H9 (cell line): ENCODE data around the gene PRDM11. TPM values are rescaled to one million over a fixed set of nuclear protein-coding genes. Genes with fewer than 3 reads are reported as not detected.

Experiments
- DNase-seq: peaks from one replicate; pipeline ENCODE4 v3.0.0-alpha.2; 2017
- H2AFZ ChIP-seq: one replicate; pipeline ENCODE4 v1.6.1; 2013; ENCODE audit warnings: mild to moderate bottlenecking, low read length, control low read depth, moderate library complexity
- H2AK5ac ChIP-seq: 2 replicates; pipeline ENCODE4 v1.6.1; 2013; ENCODE audit warnings: low read length, control low read depth, mixed read lengths; ENCODE audit not compliant: insufficient read length
- H2BK120ac ChIP-seq: one replicate; pipeline ENCODE4 v1.6.1; 2013; ENCODE audit warnings: low read depth, mild to moderate bottlenecking, low read length, control low read depth, inconsistent platforms; ENCODE audit not compliant: poor library complexity, severe bottlenecking
- H2BK12ac ChIP-seq: 2 replicates; pipeline ENCODE4 v1.6.1; 2013; ENCODE audit warnings: low read length, control low read depth, mixed read lengths, low read depth; ENCODE audit not compliant: insufficient read length
- H2BK15ac ChIP-seq: 2 replicates; pipeline ENCODE4 v1.6.1; 2013; ENCODE audit warnings: low read depth, low read length, control low read depth
- H2BK20ac ChIP-seq: one replicate; pipeline ENCODE4 v1.6.1; 2013; ENCODE audit warnings: low read depth, mild to moderate bottlenecking, low read length, control low read depth, inconsistent platforms; ENCODE audit not compliant: poor library complexity, severe bottlenecking
- H2BK5ac ChIP-seq: 2 replicates; pipeline ENCODE4 v1.6.1; 2013; ENCODE audit warnings: low read length, control low read depth, mixed read lengths; ENCODE audit not compliant: insufficient read length
- H3K14ac ChIP-seq: 2 replicates; pipeline ENCODE4 v1.6.1; 2013; ENCODE audit warnings: low read length, control low read depth; ENCODE audit not compliant: insufficient read depth
- H3K18ac ChIP-seq: 2 replicates; pipeline ENCODE4 v1.6.1; 2013; ENCODE audit warnings: low read depth, mild to moderate bottlenecking, mixed read lengths, low read length, control low read depth; ENCODE audit not compliant: insufficient read length
- H3K23ac ChIP-seq: 2 replicates; pipeline ENCODE4 v1.6.1; 2013; ENCODE audit warnings: low read length, control low read depth, mixed read lengths, low read depth; ENCODE audit not compliant: insufficient read length
- H3K23me2 ChIP-seq: 2 replicates; pipeline ENCODE4 v1.6.1; 2013; ENCODE audit warnings: low read depth, mild to moderate bottlenecking, mixed read lengths, low read length, control low read depth; ENCODE audit not compliant: insufficient read length, poor library complexity, severe bottlenecking
- H3K27ac ChIP-seq: 2 replicates; pipeline ENCODE4 v1.5.1; 2013; ENCODE audit warnings: low read length, control low read depth, mixed read lengths, low read depth; ENCODE audit not compliant: insufficient read length
- H3K27me3 ChIP-seq: 2 replicates; pipeline ENCODE4 v1.6.1; 2013; ENCODE audit warnings: low read length, control low read depth, inconsistent platforms; ENCODE audit not compliant: insufficient read depth
- H3K4ac ChIP-seq: 2 replicates; pipeline ENCODE4 v1.6.1; 2013; ENCODE audit warnings: low read depth, mild to moderate bottlenecking, control low read depth, inconsistent platforms, low read length, moderate library complexity
- H3K4me1 ChIP-seq: 2 replicates; pipeline ENCODE4 v1.6.1; 2013; ENCODE audit warnings: low read length, control low read depth, inconsistent platforms; ENCODE audit not compliant: insufficient read depth
- H3K4me2 ChIP-seq: 2 replicates; pipeline ENCODE4 v1.6.1; 2013; ENCODE audit warnings: low read length, control low read depth, mixed read lengths; ENCODE audit not compliant: insufficient read length, insufficient read depth
- H3K56ac ChIP-seq: 2 replicates; pipeline ENCODE4 v1.6.1; 2013; ENCODE audit warnings: low read depth, mild to moderate bottlenecking, mixed read lengths, low read length, control low read depth; ENCODE audit not compliant: insufficient read length
- H3K79me1 ChIP-seq: 2 replicates; pipeline ENCODE4 v1.6.1; 2013; ENCODE audit warnings: low read depth, mild to moderate bottlenecking, moderate library complexity, low read length, control low read depth, inconsistent platforms; ENCODE audit not compliant: insufficient read depth, poor library complexity, severe bottlenecking
- H3K79me2 ChIP-seq: 2 replicates; pipeline ENCODE4 v1.6.1; 2013; ENCODE audit warnings: low read length, control low read depth, inconsistent platforms; ENCODE audit not compliant: insufficient read depth
- H3K9ac ChIP-seq: 2 replicates; pipeline ENCODE4 v1.6.1; 2013; ENCODE audit warnings: low read length, control low read depth, mixed read lengths; ENCODE audit not compliant: insufficient read length; ENCODE audit errors: extremely low read depth
- H3K9me3 ChIP-seq: one replicate; pipeline ENCODE4 v1.6.1; 2013; ENCODE audit warnings: low read depth, low read length, inconsistent platforms; ENCODE audit not compliant: control insufficient read depth
- H3T11ph ChIP-seq: one replicate; pipeline ENCODE4 v1.6.1; 2013; ENCODE audit warnings: mild to moderate bottlenecking, low read length, control low read depth, inconsistent platforms
- H4K20me1 ChIP-seq: one replicate; pipeline ENCODE4 v1.6.1; 2013; ENCODE audit not compliant: control insufficient read depth, insufficient read length, insufficient read depth
- H4K5ac ChIP-seq: 2 replicates; pipeline ENCODE4 v1.6.1; 2013; ENCODE audit warnings: low read depth, mild to moderate bottlenecking, mixed read lengths, low read length, control low read depth; ENCODE audit not compliant: insufficient read length
- H4K8ac ChIP-seq: replicated peaks from 2 replicates; pipeline ENCODE4 v1.6.1; 2013; ENCODE audit warnings: low read length, control low read depth, mixed read lengths, low read depth; ENCODE audit not compliant: insufficient read length
- H4K91ac ChIP-seq: 2 replicates; pipeline ENCODE4 v1.6.1; 2013; ENCODE audit warnings: low read depth, mild to moderate bottlenecking, moderate library complexity, mixed read lengths, low read length, control low read depth; ENCODE audit not compliant: insufficient read length
- H3K27ac Mint-ChIP-seq, 3 experiments: 2 replicates in 2 of 3; 3 replicates in 1 of 3; pipeline ENCODE4 v1.8.0; 2020 to 2021; ENCODE audit warnings: mixed read lengths in 3 of 3, mild to moderate bottlenecking in 1 of 3, moderate library complexity in 1 of 3
- H3K27me3 Mint-ChIP-seq: 2 replicates; pipeline ENCODE4 v1.8.0; 2021; ENCODE audit warnings: low read depth, mild to moderate bottlenecking, moderate library complexity, mixed read lengths
- H3K36me3 Mint-ChIP-seq, 3 experiments: 2 replicates in 2 of 3; 3 replicates in 1 of 3; pipeline ENCODE4 v1.8.0; 2020 to 2021; ENCODE audit warnings: low read depth in 3 of 3, mixed read lengths in 3 of 3; ENCODE audit not compliant: insufficient read depth in 1 of 3
- H3K4me1 Mint-ChIP-seq, 2 experiments: 2 replicates each; pipeline ENCODE4 v1.8.0; 2020; ENCODE audit warnings: mixed read lengths in 2 of 2
- H3K4me3 Mint-ChIP-seq, 2 experiments: 2 replicates in 1 of 2; 3 replicates in 1 of 2; pipeline ENCODE4 v1.8.0; 2020 to 2021; ENCODE audit warnings: mild to moderate bottlenecking in 2 of 2, mixed read lengths in 2 of 2, moderate library complexity in 1 of 2
- H3K9me3 Mint-ChIP-seq, 2 experiments: 2 replicates in 1 of 2; 3 replicates in 1 of 2; pipeline ENCODE4 v1.8.0; 2020; ENCODE audit warnings: mild to moderate bottlenecking in 2 of 2, mixed read lengths in 2 of 2, moderate library complexity in 1 of 2
- WGBS: extraction: QIAGEN DNeasy Blood & Tissue Kit; methylation state at CpG from one replicate; pipeline ENCODE4 v1.1.7; 2013; ENCODE audit warnings: missing lambda C conversion rate, low lambda C conversion rate, mixed read lengths; ENCODE audit not compliant: insufficient read length; ENCODE audit errors: extremely low coverage; 5-methylcytosine and 5-hydroxymethylcytosine counted together
- total RNA-seq: library from RNA; stranded (reverse); gene quantifications from 2 replicates; pipeline ENCODE4 v1.2.1, GENCODE V29; 2021
- TF ChIP-seq, protein P1 (sequence below): fragments of 200-600 bp; sonication (generic); conservative IDR thresholded peaks from 3 replicates; pipeline ENCODE4 v1.8.0; 2021; ENCODE audit warnings: antibody characterized with exemption, mild to moderate bottlenecking

Gene PRDM11
- total RNA-seq, 1 experiment from 2014 or later: 11.5 TPM

DNA sequence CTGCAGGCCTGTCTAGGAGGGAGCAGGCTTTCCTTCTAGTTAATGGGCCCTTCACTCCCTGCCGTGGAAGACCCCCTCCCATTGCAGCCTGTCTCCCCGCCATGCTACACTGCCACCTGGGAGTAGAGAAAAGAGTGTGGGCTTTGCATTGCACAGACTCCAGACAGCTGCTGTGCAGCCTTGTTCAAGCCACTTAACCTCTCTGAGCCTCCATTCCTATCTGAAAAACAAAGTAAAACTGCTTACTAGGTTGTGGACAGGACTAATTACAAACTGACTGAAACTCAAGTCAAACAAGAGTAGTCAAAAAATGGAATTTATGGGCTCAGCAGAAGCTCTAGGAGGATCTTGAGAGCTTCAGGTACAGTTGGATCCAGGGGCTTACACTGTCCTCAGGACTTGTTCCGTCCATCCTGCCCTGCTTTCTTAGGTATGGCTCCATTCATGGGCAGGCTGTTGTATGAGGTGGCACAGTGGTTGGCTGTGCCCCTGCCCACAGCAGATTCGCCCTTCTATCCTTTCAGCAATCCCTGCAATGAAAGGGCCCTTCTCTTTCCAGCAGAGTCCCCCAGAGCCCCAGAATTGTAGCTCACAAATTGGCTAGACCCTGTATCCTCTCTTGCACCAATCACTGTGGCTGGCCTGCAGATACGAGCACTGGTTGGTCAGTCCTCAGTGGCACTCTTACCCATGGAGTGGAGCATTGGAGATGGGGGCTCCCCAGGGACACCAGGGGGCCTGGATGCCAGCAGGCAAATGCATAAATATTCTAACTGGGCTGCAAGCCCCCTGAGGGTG lies 19.6 kb downstream of the PRDM11 start:
- Histone ChIP-seq H4K91ac (no peak overlapping the region), H4K8ac (no peak overlapping the region), H3K79me1 (no peaks in the 10 kb centered on the region), H3K14ac (no peak overlapping the region), H2BK12ac (no peak overlapping the region), H2AFZ (no peak overlapping the region), H4K5ac (no peak overlapping the region), H3K23ac (no peak overlapping the region), H2AK5ac (no peak overlapping the region), H3K27ac (no peak overlapping the region), H3K27me3 (no peaks in the 10 kb centered on the region), H3K4me1 (no peaks in the 10 kb centered on the region), H2BK120ac (no peak overlapping the region), H3K23me2 (no peaks in the 10 kb centered on the region), H2BK20ac (no peak overlapping the region), H4K20me1 (no peaks in the 10 kb centered on the region), H3K9me3 (no peaks in the 10 kb centered on the region), H3T11ph (no peak overlapping the region), H3K56ac (no peak overlapping the region), H3K9ac (no peak overlapping the region), H3K79me2 (peaks cover 2% of the 10 kb centered on the region; the same call in 1 of the 2 replicates), H3K4ac (no peak overlapping the region), H2BK5ac (no peak overlapping the region), H3K4me2 (no peak overlapping the region), H2BK15ac (no peak overlapping the region), H3K18ac (no peak overlapping the region)
- Mint-ChIP-seq H3K4me1 (peaks cover 3 to 5% of the 10 kb centered on the region in 2 experiments; a peak in 1 of 4 replicates), H3K4me3 (no peak overlapping the region), H3K9me3 (no peaks in the 10 kb centered on the region), H3K27ac (no peak overlapping the region), H3K36me3 (no peaks in the 10 kb centered on the region), H3K27me3 (no peaks in the 10 kb centered on the region; the same call in 1 of the 2 replicates)
- WGBS: no CpG with 5 or more reads among the region's 5 CpGs
- TF ChIP-seq, protein P1, sequence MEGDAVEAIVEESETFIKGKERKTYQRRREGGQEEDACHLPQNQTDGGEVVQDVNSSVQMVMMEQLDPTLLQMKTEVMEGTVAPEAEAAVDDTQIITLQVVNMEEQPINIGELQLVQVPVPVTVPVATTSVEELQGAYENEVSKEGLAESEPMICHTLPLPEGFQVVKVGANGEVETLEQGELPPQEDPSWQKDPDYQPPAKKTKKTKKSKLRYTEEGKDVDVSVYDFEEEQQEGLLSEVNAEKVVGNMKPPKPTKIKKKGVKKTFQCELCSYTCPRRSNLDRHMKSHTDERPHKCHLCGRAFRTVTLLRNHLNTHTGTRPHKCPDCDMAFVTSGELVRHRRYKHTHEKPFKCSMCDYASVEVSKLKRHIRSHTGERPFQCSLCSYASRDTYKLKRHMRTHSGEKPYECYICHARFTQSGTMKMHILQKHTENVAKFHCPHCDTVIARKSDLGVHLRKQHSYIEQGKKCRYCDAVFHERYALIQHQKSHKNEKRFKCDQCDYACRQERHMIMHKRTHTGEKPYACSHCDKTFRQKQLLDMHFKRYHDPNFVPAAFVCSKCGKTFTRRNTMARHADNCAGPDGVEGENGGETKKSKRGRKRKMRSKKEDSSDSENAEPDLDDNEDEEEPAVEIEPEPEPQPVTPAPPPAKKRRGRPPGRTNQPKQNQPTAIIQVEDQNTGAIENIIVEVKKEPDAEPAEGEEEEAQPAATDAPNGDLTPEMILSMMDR: no peak
- DNase-seq: no peak
